Activated CD4-positive, alpha-beta memory T cell treated with anti-CD3 and anti-CD28 coated beads for 36 hours (primary cell): ENCODE measurements around the gene MORF4L1. TPM values are rescaled to one million over a fixed set of nuclear protein-coding genes. Genes with fewer than 3 reads are reported as not detected.
"Not testable (repeated sequence)": the region's sequence is repeated elsewhere in the genome, so short reads cannot be mapped to it uniquely, and the experiment has no call there.

Experiments used
- CTCF ChIA-PET: fragments of 350-600 bp; sonication (Branson Sonifier 250); formaldehyde crosslinking; loops from one replicate; lab custom pipeline; 2021; ENCODE audit warnings: antibody characterized with exemption, inconsistent platforms; lab: Charles Lee
- POLR2A ChIA-PET: fragments of 350-600 bp; sonication (Branson Sonifier 250); formaldehyde crosslinking; loops from one replicate; lab custom pipeline; 2021; ENCODE audit warnings: antibody characterized with exemption; lab: Charles Lee
- DNase-seq: peaks from one replicate; pipeline ENCODE4 v3.0.0-alpha.2; 2020
- H3K27ac Mint-ChIP-seq: one replicate; pipeline ENCODE4 v1.8.0; 2021; ENCODE audit warnings: mixed read lengths
- H3K27me3 Mint-ChIP-seq: one replicate; pipeline ENCODE4 v1.8.0; 2021; ENCODE audit warnings: mixed read lengths
- H3K36me3 Mint-ChIP-seq: one replicate; pipeline ENCODE4 v1.8.0; 2021; ENCODE audit warnings: mixed read lengths
- H3K4me1 Mint-ChIP-seq: one replicate; pipeline ENCODE4 v1.8.0; 2021; ENCODE audit warnings: low read depth, mixed read lengths
- H3K4me3 Mint-ChIP-seq: one replicate; pipeline ENCODE4 v1.8.0; 2021; ENCODE audit warnings: mild to moderate bottlenecking, mixed read lengths
- H3K9me3 Mint-ChIP-seq: one replicate; pipeline ENCODE4 v1.8.0; 2021; ENCODE audit warnings: mixed read lengths
- intact Hi-C: fragments of 100-400 bp; cut with micrococcal nuclease; formaldehyde crosslinking; loops from one replicate; pipeline ENCODE4 v1.15.1; 2023
- total RNA-seq, 2 experiments: library from RNA; stranded (reverse); gene quantifications; one replicate each; pipeline ENCODE4 v1.2.3, GENCODE V29; 2021

Gene MORF4L1
- total RNA-seq, 2 experiments from 2014 or later = 262 TPM

DNA sequence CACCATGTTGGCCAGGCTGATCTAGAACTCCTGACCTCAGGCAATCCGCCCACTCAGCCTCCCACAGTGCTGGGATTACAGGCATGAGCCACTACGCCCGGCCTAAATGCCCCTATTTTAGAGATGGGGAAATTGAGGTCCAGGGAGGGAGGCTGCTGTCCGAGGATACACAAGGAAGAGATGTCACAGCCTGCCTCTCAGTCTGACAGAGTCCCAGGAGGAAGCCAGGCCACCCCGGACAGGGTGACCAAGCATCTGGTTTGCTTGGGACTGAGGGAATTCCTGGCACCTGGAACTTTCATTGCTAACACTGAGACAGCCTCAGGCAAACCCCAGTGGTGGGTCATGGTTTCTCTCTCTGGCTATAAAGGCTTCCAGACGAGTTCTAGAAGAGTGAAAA lies 30.8 kb upstream of the MORF4L1 start:
- Mint-ChIP-seq H3K27me3 (no peaks in the 10 kb centered on the region), H3K27ac (no peak overlapping the region), H3K4me1 (peaks cover 2% of the 10 kb centered on the region), H3K9me3 (no peaks in the 10 kb centered on the region), H3K4me3 (no peak overlapping the region), H3K36me3 (no peaks in the 10 kb centered on the region)
- intact Hi-C loops = no loop called here
- no peak for DNase-seq
- CTCF ChIA-PET = interaction anchor here (1.0 kb wide), 1 partner anchor 19 kb away, joined by 3 read pairs; no protein-coding TSS in a partner anchor
- POLR2A ChIA-PET = no interaction called here

DNA sequence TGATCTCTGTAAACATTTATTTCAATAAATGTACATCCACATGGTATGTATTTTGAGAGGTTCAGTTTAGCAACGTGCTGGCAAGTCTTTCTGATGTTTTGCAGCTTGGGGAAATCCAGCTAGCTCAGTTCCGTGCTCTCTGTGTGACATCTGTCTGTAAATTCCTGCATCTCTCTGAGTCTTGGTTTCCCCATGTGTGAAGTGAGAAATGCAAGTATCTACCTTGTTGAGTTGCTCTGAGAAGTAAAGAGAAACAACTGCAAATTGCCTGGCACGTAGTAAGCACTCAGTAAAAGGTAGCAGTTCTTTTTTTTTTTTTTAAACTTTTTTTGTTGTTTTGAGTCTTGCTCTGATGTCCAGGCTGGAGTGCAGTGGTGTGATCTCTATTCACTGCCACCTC lies 30.2 kb upstream of the MORF4L1 start:
- H3K27me3 Mint-ChIP-seq = no peaks in the 10 kb centered on the region
- ChIA-PET CTCF (no interaction called here), POLR2A (no interaction called here)
- no peaks in the 10 kb centered on the region for H3K9me3 Mint-ChIP-seq
- H3K27ac Mint-ChIP-seq = no peak overlapping the region
- DNase-seq = no peak
- peaks cover 2% of the 10 kb centered on the region for H3K4me1 Mint-ChIP-seq
- no peaks in the 10 kb centered on the region for H3K36me3 Mint-ChIP-seq
- H3K4me3 Mint-ChIP-seq = no peak overlapping the region
- intact Hi-C loops = no loop called here

DNA sequence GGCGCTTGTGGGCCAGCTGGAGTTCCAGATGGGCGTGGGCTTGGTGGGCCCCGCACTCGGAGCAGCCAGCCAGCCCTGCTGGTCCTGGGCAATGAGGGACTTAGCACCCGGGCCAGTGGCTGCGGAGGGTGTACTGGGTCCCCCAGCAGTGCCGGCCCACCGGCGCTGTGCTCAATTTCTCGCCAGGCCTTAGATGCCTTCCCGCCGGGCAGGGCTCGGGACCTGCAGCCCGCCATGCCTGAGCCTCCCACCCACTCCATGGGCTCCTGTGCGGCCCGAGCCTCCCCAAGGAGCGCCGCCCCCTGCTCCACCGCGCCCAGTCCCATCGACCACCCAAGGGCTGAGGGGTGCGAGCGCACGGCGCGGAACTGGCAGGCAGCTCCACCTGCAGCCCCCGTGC lies 25.8 kb upstream of the MORF4L1 start:
- DNase-seq, H3K4me1 Mint-ChIP-seq, H3K36me3 Mint-ChIP-seq, H3K4me3 Mint-ChIP-seq, POLR2A ChIA-PET, H3K27ac Mint-ChIP-seq, intact Hi-C loops, H3K27me3 Mint-ChIP-seq, H3K9me3 Mint-ChIP-seq: not testable (repeated sequence)
- CTCF ChIA-PET = interaction anchor here (1.8 kb wide), 1 partner anchor 36 kb away, joined by 5 read pairs; the partner anchor contains the start of gene ADAMTS7

DNA sequence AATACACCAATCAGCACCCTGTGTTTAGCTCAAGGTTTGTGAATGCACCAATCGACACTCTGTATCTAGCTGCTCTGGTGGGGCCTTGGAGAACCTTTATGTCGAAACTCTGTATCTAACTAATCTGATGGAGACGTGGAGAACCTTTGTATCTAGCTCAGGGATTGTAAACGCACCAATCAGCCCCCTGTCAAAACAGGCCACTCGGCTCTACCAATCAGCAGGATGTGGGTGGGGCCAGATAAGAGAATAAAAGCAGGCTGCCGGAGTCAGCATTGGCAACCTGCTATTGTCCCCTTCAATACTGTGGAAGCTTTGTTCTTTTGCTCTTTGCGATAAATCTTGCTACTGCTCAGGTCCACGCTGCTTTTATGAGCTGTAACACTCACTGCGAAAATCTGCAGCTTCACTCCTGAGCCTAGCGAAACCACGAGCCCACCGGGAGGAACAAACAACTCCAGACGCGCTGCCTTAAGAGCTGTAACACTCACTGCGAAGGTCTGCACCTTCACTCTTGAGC lies 25.2 kb upstream of the MORF4L1 start:
- intact Hi-C loops, POLR2A ChIA-PET, H3K36me3 Mint-ChIP-seq, H3K9me3 Mint-ChIP-seq, H3K4me1 Mint-ChIP-seq, H3K4me3 Mint-ChIP-seq, H3K27ac Mint-ChIP-seq, H3K27me3 Mint-ChIP-seq, DNase-seq: not testable (repeated sequence)
- CTCF ChIA-PET = interaction anchor here (1.8 kb wide), 1 partner anchor 36 kb away, joined by 5 read pairs; the partner anchor contains the start of gene ADAMTS7

DNA sequence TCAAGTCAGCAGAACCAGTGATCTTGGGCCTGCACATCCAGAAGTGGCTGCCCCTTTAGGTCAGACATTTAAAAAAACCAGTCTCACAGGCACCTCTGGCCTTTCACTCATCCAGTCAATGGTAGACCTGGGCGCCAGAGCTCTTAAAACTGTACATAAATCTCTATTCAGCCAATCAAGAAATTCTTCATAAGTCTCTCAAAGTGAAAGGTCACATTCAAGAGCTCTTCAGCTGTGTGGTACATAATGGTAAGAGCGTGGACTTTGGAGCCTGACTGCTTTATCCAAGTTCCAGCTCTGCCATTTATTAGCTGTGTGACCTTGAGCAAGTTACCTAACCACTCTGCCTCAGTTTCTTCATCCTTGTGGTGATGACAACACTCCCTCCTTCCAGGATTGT lies 22.3 kb upstream of the MORF4L1 start:
- CTCF ChIA-PET = no interaction called here
- no peak overlapping the region for H3K27ac Mint-ChIP-seq

DNA sequence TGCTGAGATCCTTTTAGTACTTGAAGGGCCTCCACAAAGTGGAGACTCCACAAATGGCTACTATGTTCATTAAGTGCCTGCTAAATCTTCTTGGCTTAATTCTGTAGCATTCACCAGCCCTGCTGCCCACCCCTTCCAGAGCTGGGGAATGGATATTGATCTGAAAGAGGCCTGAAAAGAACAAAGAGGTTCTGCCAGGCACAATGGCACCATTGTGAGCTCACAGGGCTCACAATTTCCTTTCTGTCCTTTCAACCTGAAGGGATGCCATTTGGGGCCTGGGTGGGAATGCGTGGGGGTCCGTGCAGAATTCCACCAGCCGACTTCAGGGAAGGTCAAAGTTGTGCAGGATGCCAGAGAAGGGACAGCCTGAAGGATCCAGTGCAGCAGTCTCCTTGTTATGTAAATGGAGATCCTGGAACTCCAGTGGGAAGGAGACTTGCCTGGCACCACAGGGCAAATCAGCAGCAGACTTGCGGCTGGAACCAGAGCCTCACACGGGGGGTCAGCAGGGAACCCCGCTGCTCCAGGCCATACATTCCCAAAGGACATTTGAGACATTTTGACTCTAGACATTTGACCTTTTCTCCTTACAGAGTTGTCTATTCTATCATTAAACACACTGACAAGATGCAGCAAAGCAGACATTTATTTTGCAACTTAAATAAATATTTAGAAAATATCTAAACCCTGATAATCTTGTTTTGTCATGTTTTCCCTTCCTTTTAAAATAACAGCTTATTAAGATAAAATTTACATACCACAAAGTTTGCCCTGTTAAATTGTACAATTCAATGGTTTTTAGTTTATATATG lies 21.5 kb upstream of the MORF4L1 start:
- no peaks in the 10 kb centered on the region for H3K4me1 Mint-ChIP-seq
- no peak overlapping the region for H3K27ac Mint-ChIP-seq
- DNase-seq = no peak
- ChIA-PET POLR2A (no interaction called here), CTCF (no interaction called here)
- no peaks in the 10 kb centered on the region for H3K9me3 Mint-ChIP-seq
- H3K36me3 Mint-ChIP-seq = no peaks in the 10 kb centered on the region
- H3K27me3 Mint-ChIP-seq = peaks cover 2% of the 10 kb centered on the region
- H3K4me3 Mint-ChIP-seq = no peak overlapping the region
- intact Hi-C loops = no loop called here

More for the DNA sequence above, 22.3 kb upstream of the MORF4L1 start:
- DNase-seq = no peak
- Mint-ChIP-seq H3K27me3 (peaks cover 2% of the 10 kb centered on the region), H3K4me1 (no peaks in the 10 kb centered on the region), H3K36me3 (no peaks in the 10 kb centered on the region), H3K9me3 (no peaks in the 10 kb centered on the region), H3K4me3 (no peak overlapping the region)
- POLR2A ChIA-PET = no interaction called here
- intact Hi-C loops = no loop called here

DNA sequence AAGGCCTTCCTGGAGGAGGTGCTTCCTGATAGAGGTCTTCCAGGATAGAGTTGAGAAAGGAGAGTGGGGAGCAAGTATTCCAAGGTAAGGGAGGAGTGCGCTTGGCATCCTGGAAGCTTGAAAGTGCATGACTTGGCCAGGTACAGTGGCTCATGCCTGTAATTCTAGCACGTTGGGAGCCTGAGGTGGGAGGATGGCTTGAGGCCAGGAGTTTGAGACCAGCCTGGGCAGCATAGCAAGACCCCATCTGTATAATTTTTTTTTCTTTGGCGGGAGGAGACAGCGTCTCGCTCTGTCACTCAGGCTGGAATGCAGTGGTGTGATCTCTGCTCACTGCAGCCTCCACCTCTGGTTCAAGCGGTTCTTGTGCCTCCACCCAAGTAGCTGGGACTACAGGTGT lies 19.2 kb upstream of the MORF4L1 start:
- CTCF ChIA-PET = no interaction called here
- H3K36me3 Mint-ChIP-seq = no peaks in the 10 kb centered on the region
- intact Hi-C loops = no loop called here
- H3K4me1 Mint-ChIP-seq = no peaks in the 10 kb centered on the region
- H3K27me3 Mint-ChIP-seq = peaks cover 2% of the 10 kb centered on the region
- H3K4me3 Mint-ChIP-seq = no peak overlapping the region
- POLR2A ChIA-PET = no interaction called here
- no peaks in the 10 kb centered on the region for H3K9me3 Mint-ChIP-seq
- no peak overlapping the region for H3K27ac Mint-ChIP-seq
- no peak for DNase-seq

DNA sequence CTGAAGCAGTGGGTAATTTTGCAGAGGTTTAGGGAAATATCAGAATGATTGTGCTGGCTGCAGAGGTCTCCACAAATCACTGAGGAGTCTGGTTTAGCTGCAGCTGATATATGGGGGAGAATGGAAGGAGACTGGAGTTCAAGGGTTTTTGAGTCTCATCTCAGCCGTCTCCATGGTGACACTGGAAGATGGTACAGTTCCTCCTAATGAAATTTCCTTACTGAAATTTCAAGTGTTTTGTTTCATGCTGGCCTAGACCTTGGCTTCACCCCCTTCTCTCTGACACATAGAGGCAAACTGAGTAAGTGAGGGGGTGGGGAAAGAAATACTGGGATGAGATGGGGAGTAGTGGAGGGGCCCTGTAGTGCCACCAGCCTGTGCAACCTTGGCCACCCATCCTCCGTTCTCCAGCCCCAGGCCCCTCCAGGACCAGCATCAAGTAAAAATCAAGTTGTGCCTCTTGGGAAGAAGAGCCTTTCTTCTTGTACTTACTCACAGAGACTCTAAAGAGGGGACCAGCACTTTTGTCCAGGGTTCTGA lies 17.8 kb upstream of the MORF4L1 start:
- no peak overlapping the region for H3K4me3 Mint-ChIP-seq
- H3K4me1 Mint-ChIP-seq = peaks cover 2% of the 10 kb centered on the region
- intact Hi-C loops = no loop called here
- H3K27ac Mint-ChIP-seq = no peak overlapping the region
- POLR2A ChIA-PET = no interaction called here
- no peaks in the 10 kb centered on the region for H3K9me3 Mint-ChIP-seq
- CTCF ChIA-PET = no interaction called here
- no peaks in the 10 kb centered on the region for H3K36me3 Mint-ChIP-seq
- H3K27me3 Mint-ChIP-seq = peaks cover 2% of the 10 kb centered on the region
- DNase-seq = no peak

DNA sequence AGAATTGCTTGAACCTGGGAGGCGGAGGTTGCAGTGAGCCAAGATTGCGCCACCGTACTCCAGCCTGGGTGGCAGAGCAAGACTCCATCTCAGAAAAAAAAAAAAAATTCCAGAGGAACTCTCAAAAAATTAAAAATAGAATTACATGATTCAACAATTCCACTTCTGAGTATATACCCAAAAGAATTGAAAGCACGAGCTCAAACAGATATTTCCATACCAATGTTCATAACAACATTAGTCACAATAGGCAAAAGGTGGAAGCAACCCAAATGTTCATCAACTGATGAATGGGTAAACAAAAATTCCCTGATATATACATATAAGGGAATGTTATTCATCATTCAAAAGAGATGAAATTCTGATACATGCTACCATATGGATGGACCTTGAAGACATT lies 16.9 kb upstream of the MORF4L1 start:
- no peaks in the 10 kb centered on the region for H3K36me3 Mint-ChIP-seq
- H3K27ac Mint-ChIP-seq = no peak overlapping the region
- H3K27me3 Mint-ChIP-seq = peaks cover 2% of the 10 kb centered on the region
- intact Hi-C loops = no loop called here
- H3K4me3 Mint-ChIP-seq = no peak overlapping the region
- DNase-seq = no peak
- CTCF ChIA-PET = interaction anchor here (0.7 kb wide), 1 partner anchor 71 kb away, joined by 3 read pairs; no protein-coding TSS in a partner anchor
- POLR2A ChIA-PET = no interaction called here
- peaks cover 4% of the 10 kb centered on the region for H3K4me1 Mint-ChIP-seq
- no peaks in the 10 kb centered on the region for H3K9me3 Mint-ChIP-seq

DNA sequence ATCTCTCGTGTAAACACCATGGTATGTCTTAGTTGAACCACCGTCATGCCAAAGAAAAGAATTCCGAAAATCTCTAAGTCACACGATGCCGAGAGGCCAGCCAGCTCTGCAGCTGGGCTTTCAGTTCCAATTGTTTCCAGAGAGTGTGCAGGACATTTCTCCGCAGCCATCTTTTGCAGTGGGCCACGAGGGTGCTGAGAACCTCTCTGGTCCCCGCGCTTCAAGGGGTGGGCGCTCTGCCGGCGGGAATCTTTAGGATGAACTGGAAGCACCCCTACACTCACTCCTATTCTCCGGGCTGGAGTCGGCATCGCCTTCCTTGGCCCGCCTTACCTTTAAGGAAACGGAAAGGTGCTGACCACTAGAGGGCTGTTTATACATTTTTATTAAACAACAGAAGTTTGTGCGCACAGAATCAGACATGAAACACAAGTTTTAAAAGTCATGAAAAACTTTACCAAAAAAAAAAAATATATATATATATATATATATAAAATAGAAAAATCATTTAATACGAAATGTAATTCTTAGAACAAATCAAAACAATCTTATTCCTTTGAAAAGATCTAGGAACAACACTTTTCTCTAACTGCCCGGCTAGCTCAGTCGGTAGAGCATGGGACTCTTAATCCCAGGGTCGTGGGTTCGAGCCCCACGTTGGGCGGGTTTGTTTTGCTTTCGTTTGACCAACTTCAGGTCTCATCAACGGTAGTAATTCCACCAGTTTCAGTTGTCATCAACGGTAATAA lies 12.5 kb upstream of the MORF4L1 start:
- Mint-ChIP-seq H3K36me3 (no peaks in the 10 kb centered on the region), H3K27me3 (no peaks in the 10 kb centered on the region), H3K4me3 (peak overlapping the region; percentile 73), H3K4me1 (peaks cover 6% of the 10 kb centered on the region), H3K27ac (peak overlapping the region; percentile 62), H3K9me3 (no peaks in the 10 kb centered on the region)
- ChIA-PET POLR2A (interaction anchor here (2.0 kb wide), 1 partner anchor 13 kb away, joined by 12 read pairs; the partner anchor contains the start of gene MORF4L1), CTCF (interaction anchor here (0.6 to 2.0 kb wide), 16 partner anchors 13 to 905 kb away, joined by 3 to 16 read pairs (median 4); partner anchors contain the start of gene MORF4L1)
- DNase-seq = peak; percentile 85
- intact Hi-C loops = loop anchor here (1.0 kb wide), 1 partner anchor 13 kb away; no protein-coding TSS in a partner anchor

DNA sequence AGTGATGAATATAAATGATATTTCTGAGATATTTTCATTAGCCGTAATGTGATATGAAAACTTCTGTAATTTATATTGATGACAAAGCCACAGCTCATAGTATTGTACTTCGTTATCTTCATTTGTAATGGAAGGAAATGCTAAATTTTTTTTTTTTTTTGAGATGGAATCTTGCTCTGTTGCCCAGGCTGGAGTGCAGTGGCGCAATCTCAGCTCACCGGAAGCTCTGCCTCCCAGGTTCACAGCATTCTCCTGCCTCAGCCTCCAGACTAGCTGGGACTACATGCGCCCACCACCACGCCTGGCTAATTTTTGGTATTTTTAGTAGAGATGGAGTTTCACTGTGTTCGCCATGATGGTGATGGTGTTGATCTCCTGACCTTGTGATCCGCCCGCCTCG lies 7.1 kb upstream of the MORF4L1 start:
- H3K9me3 Mint-ChIP-seq, POLR2A ChIA-PET, H3K27me3 Mint-ChIP-seq, H3K36me3 Mint-ChIP-seq, H3K27ac Mint-ChIP-seq, H3K4me3 Mint-ChIP-seq, DNase-seq, intact Hi-C loops, H3K4me1 Mint-ChIP-seq: not testable (repeated sequence)
- CTCF ChIA-PET = interaction anchor here (0.9 kb wide), 1 partner anchor 54 kb away, joined by 3 read pairs; the partner anchor contains the start of gene ADAMTS7

DNA sequence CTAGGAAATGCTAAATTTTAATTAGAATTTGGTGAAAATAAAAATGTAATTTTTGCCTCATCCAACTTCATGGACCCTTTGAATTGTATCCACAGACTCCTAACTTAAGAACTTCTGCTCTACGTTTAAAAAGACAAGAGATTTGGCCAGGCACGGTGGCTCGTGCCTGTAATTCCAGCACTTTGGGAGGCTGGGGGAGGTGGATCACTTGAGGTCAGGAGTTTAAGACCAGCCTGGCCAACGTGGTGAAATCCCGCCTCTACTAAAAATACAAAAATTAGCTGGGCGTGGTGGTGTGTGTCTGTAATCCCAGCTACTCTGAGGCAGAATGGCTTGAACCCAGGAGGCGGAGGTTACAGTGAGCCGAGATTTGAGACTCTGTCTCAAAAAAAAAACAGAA lies 6.7 kb upstream of the MORF4L1 start:
- CTCF ChIA-PET, H3K36me3 Mint-ChIP-seq, H3K9me3 Mint-ChIP-seq, POLR2A ChIA-PET, DNase-seq, H3K27me3 Mint-ChIP-seq, H3K27ac Mint-ChIP-seq, H3K4me3 Mint-ChIP-seq, intact Hi-C loops, H3K4me1 Mint-ChIP-seq: not testable (repeated sequence)
